ENCODE results near the gene RRP12.

RRP12 gene

GRCh38 chr10:97445357-97445721, 44.2 kb upstream of the RRP12 start:
- H3K18ac ChIP-seq (ENCODE audit: low read length), result peak overlapping the region; percentile 79
- no peak overlapping the region for H4K91ac ChIP-seq (ENCODE audit: low read depth, low read length, poor library complexity)
- peak overlapping the region; percentile 5 for H3K23ac ChIP-seq (ENCODE audit: low read depth, low read length, poor library complexity)
- peak overlapping the region; percentile 95 for H2AFZ ChIP-seq (ENCODE audit: low read length)
- no peak for DNase-seq (ENCODE audit: low spot score)
- peaks cover 7% of the 10 kb centered on the region for H3K79me1 ChIP-seq (ENCODE audit: low read depth, low read length)
- H2BK15ac ChIP-seq (ENCODE audit: low read length), result no peak overlapping the region
- no peaks in the 10 kb centered on the region for H3K27me3 ChIP-seq (ENCODE audit: control insufficient read depth in 3 of 3, insufficient read depth in 3 of 3, low read depth in 1 of 3, low read length in 3 of 3)
- no peak overlapping the region for H2BK120ac ChIP-seq (ENCODE audit: low read depth, low read length)
- no peak overlapping the region for H2AK5ac ChIP-seq (ENCODE audit: low read depth, low read length)
- peaks cover 5 to 38% of the 10 kb centered on the region in 2 donors for H3K36me3 ChIP-seq (replicated peaks in 1 of 2; ENCODE audit: control insufficient read depth in 2 of 2, insufficient read depth in 2 of 2, low read length in 2 of 2)
- H3K4me1 ChIP-seq (ENCODE audit: control insufficient read depth in 2 of 2, insufficient read depth in 1 of 2, low read depth in 1 of 2, low read length in 2 of 2), result peaks cover 6 to 9% of the 10 kb centered on the region in 2 donors
- no peak overlapping the region for H3K4ac ChIP-seq (ENCODE audit: low read length)
- H3K9ac ChIP-seq (ENCODE audit: low read depth, low read length, poor library complexity), result peak overlapping the region; percentile 93
- H3K4me2 ChIP-seq (ENCODE audit: insufficient read depth, low read length, poor library complexity, severe bottlenecking), result peak overlapping the region; percentile 75
- no peak overlapping the region for H2BK5ac ChIP-seq (ENCODE audit: low read length)
- H3K9me3 ChIP-seq (replicated peaks in 1 of 2; ENCODE audit: control insufficient read depth in 2 of 2, insufficient read depth in 1 of 2, low read depth in 1 of 2, low read length in 2 of 2), result no peaks in the 10 kb centered on the region
- H3K14ac ChIP-seq (ENCODE audit: low read length), result no peak overlapping the region
- no peak overlapping the region for H3K27ac ChIP-seq (replicated peaks; ENCODE audit: low read length)
- no CpG with 5 or more reads among the region's 13 CpGs for WGBS, 2 donors (ENCODE audit: extremely low coverage in 2 of 2, insufficient read length in 2 of 2, insufficient replicate concordance in 1 of 2)
- H3K4me3 ChIP-seq (ENCODE audit: low read length in 2 of 2), result peak overlapping the region; percentile 80 to 95
- H2BK12ac ChIP-seq (ENCODE audit: low read length), result no peak overlapping the region
- no peak overlapping the region for H4K8ac ChIP-seq (ENCODE audit: low read depth, low read length)

GRCh38 chr10:97444212-97444611, 43.1 kb upstream of the RRP12 start:
- peaks cover 5 to 45% of the 10 kb centered on the region in 2 donors for H3K36me3 ChIP-seq (replicated peaks in 1 of 2; ENCODE audit: control insufficient read depth in 2 of 2, insufficient read depth in 2 of 2, low read length in 2 of 2)
- no peak overlapping the region for H4K8ac ChIP-seq (ENCODE audit: low read depth, low read length)
- no peak overlapping the region for H2BK120ac ChIP-seq (ENCODE audit: low read depth, low read length)
- DNase-seq (ENCODE audit: low spot score), result no peak
- H2BK15ac ChIP-seq (ENCODE audit: low read length), result no peak overlapping the region
- H3K14ac ChIP-seq (ENCODE audit: low read length), result no peak overlapping the region
- H3K4me3 ChIP-seq (ENCODE audit: low read length in 2 of 2), result peak overlapping the region in 1 of 2 donors; percentile 80
- no peak overlapping the region for H3K27ac ChIP-seq (replicated peaks; ENCODE audit: low read length)
- no peak overlapping the region for H3K23ac ChIP-seq (ENCODE audit: low read depth, low read length, poor library complexity)
- H3K4ac ChIP-seq (ENCODE audit: low read length), result no peak overlapping the region
- H4K91ac ChIP-seq (ENCODE audit: low read depth, low read length, poor library complexity), result no peak overlapping the region
- no peak overlapping the region for H2AFZ ChIP-seq (ENCODE audit: low read length)
- no peak overlapping the region for H2AK5ac ChIP-seq (ENCODE audit: low read depth, low read length)
- H2BK5ac ChIP-seq (ENCODE audit: low read length), result no peak overlapping the region
- H3K27me3 ChIP-seq (ENCODE audit: control insufficient read depth in 3 of 3, insufficient read depth in 3 of 3, low read depth in 1 of 3, low read length in 3 of 3), result no peaks in the 10 kb centered on the region
- no CpG with 5 or more reads among the region's 1 CpG for WGBS, 2 donors (ENCODE audit: extremely low coverage in 2 of 2, insufficient read length in 2 of 2, insufficient replicate concordance in 1 of 2)
- H3K4me2 ChIP-seq (ENCODE audit: insufficient read depth, low read length, poor library complexity, severe bottlenecking), result no peak overlapping the region
- H3K4me1 ChIP-seq (ENCODE audit: control insufficient read depth in 2 of 2, insufficient read depth in 1 of 2, low read depth in 1 of 2, low read length in 2 of 2), result peaks cover 5% of the 10 kb centered on the region in 2 donors
- H3K79me1 ChIP-seq (ENCODE audit: low read depth, low read length), result peaks cover 7% of the 10 kb centered on the region
- no peak overlapping the region for H2BK12ac ChIP-seq (ENCODE audit: low read length)
- no peak overlapping the region for H3K18ac ChIP-seq (ENCODE audit: low read length)
- no peak overlapping the region for H3K9ac ChIP-seq (ENCODE audit: low read depth, low read length, poor library complexity)
- H3K9me3 ChIP-seq (replicated peaks in 1 of 2; ENCODE audit: control insufficient read depth in 2 of 2, insufficient read depth in 1 of 2, low read depth in 1 of 2, low read length in 2 of 2), result no peaks in the 10 kb centered on the region

- Histone ChIP-seq H3K18ac (ENCODE audit: low read length) (no peak overlapping the region), H3K27me3 (ENCODE audit: control insufficient read depth in 3 of 3, insufficient read depth in 3 of 3, low read depth in 1 of 3, low read length in 3 of 3) (no peaks in the 10 kb centered on the region), H3K23ac (ENCODE audit: low read depth, low read length, poor library complexity) (no peak overlapping the region), H3K79me1 (ENCODE audit: low read depth, low read length) (peaks cover 7% of the 10 kb centered on the region), H2BK120ac (ENCODE audit: low read depth, low read length) (no peak overlapping the region), H3K4me2 (ENCODE audit: insufficient read depth, low read length, poor library complexity, severe bottlenecking) (no peak overlapping the region), H4K8ac (ENCODE audit: low read depth, low read length) (no peak overlapping the region), H3K27ac (replicated peaks; ENCODE audit: low read length) (no peak overlapping the region), H3K9ac (ENCODE audit: low read depth, low read length, poor library complexity) (no peak overlapping the region), H3K36me3 (replicated peaks in 1 of 2; ENCODE audit: control insufficient read depth in 2 of 2, insufficient read depth in 2 of 2, low read length in 2 of 2) (peaks cover 7 to 56% of the 10 kb centered on the region in 2 donors), H3K4ac (ENCODE audit: low read length) (no peak overlapping the region), H2BK12ac (ENCODE audit: low read length) (no peak overlapping the region), H2BK15ac (ENCODE audit: low read length) (no peak overlapping the region), H2BK5ac (ENCODE audit: low read length) (no peak overlapping the region), H3K9me3 (replicated peaks in 1 of 2; ENCODE audit: control insufficient read depth in 2 of 2, insufficient read depth in 1 of 2, low read depth in 1 of 2, low read length in 2 of 2) (no peaks in the 10 kb centered on the region), H4K91ac (ENCODE audit: low read depth, low read length, poor library complexity) (no peak overlapping the region), H3K14ac (ENCODE audit: low read length) (no peak overlapping the region), H2AFZ (ENCODE audit: low read length) (no peak overlapping the region), H3K4me3 (ENCODE audit: low read length in 2 of 2) (no peak overlapping the region), H2AK5ac (ENCODE audit: low read depth, low read length) (no peak overlapping the region), H3K4me1 (ENCODE audit: control insufficient read depth in 2 of 2, insufficient read depth in 1 of 2, low read depth in 1 of 2, low read length in 2 of 2) (peaks cover 3 to 5% of the 10 kb centered on the region in 2 donors)
- DNase-seq (ENCODE audit: low spot score), result no peak
- WGBS, 2 donors (ENCODE audit: extremely low coverage in 2 of 2, insufficient read length in 2 of 2, insufficient replicate concordance in 1 of 2), result no CpG with 5 or more reads among the region's 1 CpG
Observed at GRCh38 chr10:97442277-97442676, 41.1 kb upstream of the RRP12 start.

- WGBS, 2 donors (ENCODE audit: extremely low coverage in 2 of 2, insufficient read length in 2 of 2, insufficient replicate concordance in 1 of 2), result 100% methylated on average over 3 of the region's 6 CpGs; no CpG with 5 or more reads in 1 of the 2 donors
- Histone ChIP-seq H3K4me2 (ENCODE audit: insufficient read depth, low read length, poor library complexity, severe bottlenecking) (no peak overlapping the region), H3K4me3 (ENCODE audit: low read length in 2 of 2) (no peak overlapping the region), H2AK5ac (ENCODE audit: low read depth, low read length) (no peak overlapping the region), H3K23ac (ENCODE audit: low read depth, low read length, poor library complexity) (no peak overlapping the region), H4K91ac (ENCODE audit: low read depth, low read length, poor library complexity) (no peak overlapping the region), H2BK12ac (ENCODE audit: low read length) (no peak overlapping the region), H3K9ac (ENCODE audit: low read depth, low read length, poor library complexity) (no peak overlapping the region), H3K4me1 (ENCODE audit: control insufficient read depth in 2 of 2, insufficient read depth in 1 of 2, low read depth in 1 of 2, low read length in 2 of 2) (no peaks in the 10 kb centered on the region), H3K79me1 (ENCODE audit: low read depth, low read length) (no peaks in the 10 kb centered on the region), H2AFZ (ENCODE audit: low read length) (no peak overlapping the region), H3K4ac (ENCODE audit: low read length) (no peak overlapping the region), H3K9me3 (replicated peaks in 1 of 2; ENCODE audit: control insufficient read depth in 2 of 2, insufficient read depth in 1 of 2, low read depth in 1 of 2, low read length in 2 of 2) (no peaks in the 10 kb centered on the region), H2BK120ac (ENCODE audit: low read depth, low read length) (no peak overlapping the region), H3K36me3 (replicated peaks in 1 of 2; ENCODE audit: control insufficient read depth in 2 of 2, insufficient read depth in 2 of 2, low read length in 2 of 2) (peaks cover 36 to 87% of the 10 kb centered on the region in 2 donors), H3K27ac (replicated peaks; ENCODE audit: low read length) (no peak overlapping the region), H3K18ac (ENCODE audit: low read length) (no peak overlapping the region), H2BK15ac (ENCODE audit: low read length) (no peak overlapping the region), H3K14ac (ENCODE audit: low read length) (no peak overlapping the region), H2BK5ac (ENCODE audit: low read length) (no peak overlapping the region), H3K27me3 (ENCODE audit: control insufficient read depth in 3 of 3, insufficient read depth in 3 of 3, low read depth in 1 of 3, low read length in 3 of 3) (no peaks in the 10 kb centered on the region), H4K8ac (ENCODE audit: low read depth, low read length) (no peak overlapping the region)
- no peak for DNase-seq (ENCODE audit: low spot score)
Observed at GRCh38 chr10:97435211-97435610, 34.1 kb upstream of the RRP12 start.
